HG02588 (cell line): ENCODE data around the gene DCDC2C.

Experiments
- ATAC-seq: cut with Tn5 transposase; IDR thresholded peaks from one replicate; pipeline ENCODE4 v1.9.1; 2021; ENCODE audit warnings: mild to moderate bottlenecking, moderate library complexity; ENCODE audit not compliant: unreplicated experiment

DCDC2C gene

GRCh38 chr2:3708576-3708975, 5.2 kb downstream of the DCDC2C start:
- ATAC-seq, result no peak

- ATAC-seq, result no peak
These were observed 5.8 kb downstream of the DCDC2C start for GRCh38 chr2:3709225-3709624.

- no peak for ATAC-seq
These were observed 9.0 kb downstream of the DCDC2C start for GRCh38 chr2:3712424-3712823.

DNA sequence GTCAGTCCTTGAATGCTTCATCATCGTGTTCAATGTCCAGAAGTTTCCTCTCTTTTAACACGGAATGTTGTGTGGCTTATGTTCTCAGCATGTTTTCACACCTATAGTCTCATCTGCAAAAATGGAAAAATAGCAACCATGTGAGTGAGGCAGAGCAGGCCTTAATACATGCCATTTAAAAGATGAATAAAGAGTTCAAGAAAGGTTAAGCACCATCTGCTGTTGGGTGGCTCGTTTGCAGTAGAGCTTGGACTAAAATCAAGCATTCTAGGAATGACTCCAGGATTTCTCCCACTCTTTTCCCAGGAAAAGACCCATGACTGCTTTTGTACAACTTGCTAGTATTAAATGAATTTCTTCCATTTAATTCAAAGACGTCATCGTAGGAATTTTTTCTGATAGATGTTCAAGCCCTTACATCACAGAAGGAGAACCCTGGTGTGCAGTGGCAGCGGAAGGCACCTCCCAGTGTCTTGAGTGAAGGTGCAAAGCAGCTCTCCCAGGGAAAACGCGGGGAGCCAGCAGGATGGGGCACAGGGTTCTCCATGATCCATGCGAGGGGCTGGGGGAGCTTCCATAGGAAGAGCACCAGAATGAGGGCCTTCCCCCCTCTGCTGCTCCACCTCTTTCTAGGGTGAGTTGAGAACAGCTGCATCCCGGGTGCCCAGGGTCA, 9.6 kb downstream of the DCDC2C start:
- ATAC-seq, result no peak

DNA sequence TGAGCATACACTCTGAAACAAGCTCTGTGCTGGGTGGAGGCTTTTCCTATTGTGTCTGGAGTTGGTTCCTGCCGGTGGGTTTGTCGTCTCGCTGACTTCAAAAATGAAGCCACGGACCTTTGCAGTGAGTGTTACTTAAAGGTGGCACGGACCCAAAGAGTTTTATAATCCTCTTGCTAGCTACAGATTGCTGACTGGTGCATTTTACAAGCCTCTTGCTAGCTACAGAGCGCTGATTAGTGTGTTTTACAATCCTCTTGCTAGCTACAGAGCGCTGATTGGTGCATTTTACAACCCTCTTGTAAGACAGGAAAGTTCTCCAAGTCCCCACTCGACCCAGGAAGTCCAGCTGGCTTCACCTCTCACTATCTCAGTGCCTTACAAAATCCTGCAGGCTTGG, 15.3 kb downstream of the DCDC2C start:
- ATAC-seq, result no peak

DNA sequence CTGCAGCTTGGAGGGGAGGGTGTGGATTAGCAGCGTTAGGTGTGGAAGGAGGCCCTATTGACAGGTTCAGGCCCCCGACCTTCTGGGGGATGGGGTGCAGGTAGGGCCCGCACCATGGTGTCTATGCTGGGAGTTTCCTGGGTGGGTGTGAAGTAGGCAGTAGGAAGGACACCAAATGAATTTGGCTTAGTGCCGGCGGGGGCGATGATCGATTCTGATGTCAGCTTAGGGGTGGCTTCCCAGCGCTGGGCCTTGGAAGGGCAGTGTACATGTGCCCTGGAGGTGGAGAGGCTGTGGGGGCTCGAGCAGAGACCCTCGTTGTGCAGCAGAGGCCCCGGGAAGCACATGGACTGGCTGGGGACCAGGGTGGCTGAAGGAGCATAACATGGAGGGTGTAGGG, 21.6 kb downstream of the DCDC2C start:
- ATAC-seq, result no peak

DNA sequence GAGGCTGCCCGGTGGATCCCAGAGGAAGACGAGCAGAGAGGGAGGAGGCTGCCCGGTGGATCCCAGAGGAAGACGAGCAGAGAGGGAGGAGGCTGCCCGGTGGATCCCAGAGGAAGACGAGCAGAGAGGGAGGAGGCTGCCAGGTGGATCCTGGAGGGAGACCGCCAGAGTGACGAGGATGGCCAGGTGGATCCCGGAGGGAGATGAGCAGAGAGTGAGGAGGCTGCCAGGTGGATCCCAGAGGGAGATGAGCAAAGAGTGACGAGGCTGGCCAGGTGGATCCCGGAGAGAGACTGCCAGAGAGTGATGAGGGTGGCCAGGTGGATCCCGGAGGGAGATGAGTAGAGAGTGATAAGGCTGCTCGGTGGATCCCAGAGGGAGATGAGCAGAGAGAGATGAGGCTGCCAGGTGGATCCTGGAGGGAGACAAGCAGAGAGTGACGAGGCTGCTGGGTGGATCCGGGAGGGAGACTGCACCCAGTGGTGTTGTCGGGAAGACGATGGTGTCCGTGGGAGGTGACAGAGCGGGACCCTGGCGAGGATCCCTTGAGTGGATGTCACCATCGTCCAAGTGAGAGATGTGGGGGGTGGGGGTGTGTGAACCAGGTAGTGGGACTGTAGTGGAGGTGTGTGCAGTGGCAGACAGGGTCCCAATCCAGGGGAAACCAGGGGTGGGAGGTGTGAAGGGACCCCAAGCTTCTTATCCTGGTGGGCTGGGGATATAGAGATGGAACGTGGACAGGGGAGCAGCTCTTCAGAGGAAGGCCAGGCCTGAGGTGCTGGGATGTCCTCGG, 22.3 kb downstream of the DCDC2C start:
- ATAC-seq, result no peak

DNA sequence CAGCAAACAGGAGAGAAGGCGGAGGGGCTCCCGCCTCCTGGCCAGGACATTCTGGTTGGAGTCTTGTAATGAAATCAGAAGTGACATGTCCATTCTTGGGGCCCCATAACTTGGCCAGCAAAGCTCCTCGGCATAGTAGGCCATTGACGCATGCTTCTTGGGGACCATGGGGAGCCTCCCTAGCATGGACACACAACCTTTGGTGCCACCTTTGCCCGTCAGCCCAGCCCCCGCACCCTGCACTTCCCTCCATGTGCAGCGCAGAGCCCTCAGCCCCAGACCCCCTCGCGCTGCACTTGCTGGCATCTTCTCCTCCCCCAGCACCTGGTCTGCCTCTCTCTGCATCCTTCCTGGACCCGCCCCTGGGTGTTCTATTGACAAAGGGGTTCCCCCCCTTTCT, 23.1 kb downstream of the DCDC2C start:
- no peak for ATAC-seq

GRCh38 chr2:3727397-3728045, 24.1 kb downstream of the DCDC2C start:
- no peak for ATAC-seq

DNA sequence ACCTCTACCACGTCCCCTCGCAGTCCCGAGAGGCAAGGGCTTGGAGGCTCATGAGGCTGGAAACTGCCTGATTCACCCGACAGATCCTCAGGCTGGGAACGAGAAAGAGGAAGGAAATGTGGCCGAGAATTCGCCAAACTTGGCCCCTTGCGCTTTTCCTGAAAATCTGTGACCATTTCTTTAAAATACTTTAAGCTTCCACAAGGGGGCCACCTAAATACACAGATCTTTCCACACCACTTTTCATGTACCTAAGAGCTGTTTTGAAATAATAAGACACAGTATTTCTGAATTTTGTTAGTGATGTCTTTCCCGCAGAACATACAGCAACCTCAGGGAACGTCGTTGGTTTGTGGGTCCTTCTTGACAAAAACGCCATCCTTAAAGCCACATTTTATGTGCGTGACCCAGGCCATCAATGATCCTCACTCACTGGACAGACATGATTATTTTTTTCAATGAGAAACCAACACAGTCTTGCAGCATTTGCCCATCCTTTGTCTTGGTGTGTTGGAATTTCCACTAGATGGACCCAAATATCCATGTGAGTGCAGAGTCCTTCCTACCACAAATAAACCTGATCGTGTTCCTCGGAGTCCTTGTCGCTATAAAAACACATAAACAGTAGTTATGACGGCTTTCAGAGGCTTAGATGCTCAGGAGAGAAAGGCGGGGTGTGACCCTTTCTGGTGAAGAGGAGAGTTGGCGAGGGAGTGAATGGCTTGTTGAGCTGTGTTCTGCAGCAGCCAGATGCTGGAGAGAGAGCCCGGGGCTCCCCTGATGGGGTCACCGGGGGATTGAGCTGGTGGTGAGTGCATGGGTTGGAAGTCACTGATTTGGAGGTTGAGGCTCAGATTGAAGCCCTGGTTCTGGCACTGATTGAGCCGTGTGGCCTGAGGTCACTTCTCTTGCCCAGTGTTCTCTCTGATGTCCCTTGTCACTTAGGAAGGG, 25.0 kb downstream of the DCDC2C start:
- no peak for ATAC-seq

DNA sequence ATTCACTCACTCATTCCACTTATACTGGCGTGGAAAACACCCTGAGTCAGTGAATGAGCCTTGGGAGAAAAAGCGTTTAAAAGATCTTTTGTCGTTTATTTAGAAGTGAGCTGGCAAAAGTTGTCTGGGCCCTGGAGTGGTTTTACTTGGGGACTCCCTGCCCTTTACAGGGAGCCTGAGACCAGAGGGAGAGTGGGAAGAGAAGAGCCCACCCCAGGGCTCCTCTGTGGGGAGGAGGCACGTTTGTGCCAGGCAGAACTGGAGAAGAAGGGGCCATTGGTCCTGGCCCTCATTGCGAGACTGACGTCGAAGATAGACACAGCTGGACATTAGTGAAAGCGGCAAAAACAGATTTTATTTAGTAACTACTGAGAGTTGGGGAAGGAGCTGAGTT, 25.7 kb downstream of the DCDC2C start:
- no peak for ATAC-seq

DNA sequence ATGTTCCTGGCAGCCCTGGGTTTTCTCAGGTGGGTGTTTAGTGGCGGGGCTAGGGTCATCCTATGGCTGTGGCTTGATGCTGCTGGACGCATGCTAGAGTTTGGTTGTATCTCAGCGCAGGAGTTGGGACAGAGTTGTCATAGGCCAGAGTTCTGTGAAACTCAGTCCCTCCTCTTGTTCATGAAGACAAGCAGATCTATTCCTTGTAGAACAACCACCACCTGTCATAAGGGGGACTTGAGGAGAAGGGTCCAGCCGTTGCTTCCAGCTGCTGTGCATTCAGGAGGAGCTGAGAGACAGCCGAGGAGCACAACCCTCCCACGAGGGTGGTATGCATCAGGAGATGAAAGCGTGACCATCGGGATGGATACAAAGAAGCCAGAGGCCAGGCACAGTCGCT, 26.4 kb downstream of the DCDC2C start:
- ATAC-seq, result no peak

GRCh38 chr2:3730646-3731045, 27.3 kb downstream of the DCDC2C start:
- no peak for ATAC-seq

DNA sequence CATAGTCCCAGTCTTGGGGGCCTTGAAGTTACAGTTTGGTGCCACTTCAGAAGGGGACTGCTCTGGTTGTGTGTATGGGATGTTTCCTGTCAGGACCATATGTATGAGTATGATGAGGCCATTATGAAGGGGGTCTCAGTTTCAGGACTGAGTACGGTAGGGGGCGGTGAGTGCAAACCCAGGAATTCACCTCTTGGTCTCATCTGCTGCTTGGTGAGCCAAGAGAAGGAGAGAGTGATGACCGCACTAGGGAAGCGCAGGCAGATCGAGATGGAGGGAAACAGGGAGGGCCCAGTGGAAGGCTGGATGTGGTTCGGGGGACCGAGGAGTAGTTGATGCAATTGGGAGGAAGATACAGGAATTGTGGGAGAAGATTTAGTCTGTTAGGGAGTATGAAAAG, 28.5 kb downstream of the DCDC2C start:
- ATAC-seq, result no peak

GRCh38 chr2:3736112-3736511, 32.7 kb downstream of the DCDC2C start:
- no peak for ATAC-seq

DNA sequence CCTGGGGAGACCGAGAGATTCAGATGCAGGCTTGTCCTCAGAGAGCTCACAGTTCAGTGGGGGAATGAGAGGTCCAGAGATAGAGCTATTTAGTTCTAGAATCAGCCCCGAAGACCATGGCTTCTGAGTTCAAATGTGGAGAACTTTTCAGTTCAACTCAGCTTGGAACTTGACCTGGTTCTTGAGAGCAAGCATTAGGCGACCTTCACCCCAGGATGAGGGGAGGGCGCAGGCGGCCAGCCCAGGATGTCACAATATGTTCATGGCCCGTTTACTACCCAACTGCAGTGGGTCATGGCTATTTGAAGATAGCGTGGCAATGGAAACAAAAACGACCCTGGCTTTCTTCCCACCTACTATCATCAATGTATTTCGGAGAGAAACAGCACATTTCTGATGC, 33.8 kb downstream of the DCDC2C start:
- no peak for ATAC-seq

DNA sequence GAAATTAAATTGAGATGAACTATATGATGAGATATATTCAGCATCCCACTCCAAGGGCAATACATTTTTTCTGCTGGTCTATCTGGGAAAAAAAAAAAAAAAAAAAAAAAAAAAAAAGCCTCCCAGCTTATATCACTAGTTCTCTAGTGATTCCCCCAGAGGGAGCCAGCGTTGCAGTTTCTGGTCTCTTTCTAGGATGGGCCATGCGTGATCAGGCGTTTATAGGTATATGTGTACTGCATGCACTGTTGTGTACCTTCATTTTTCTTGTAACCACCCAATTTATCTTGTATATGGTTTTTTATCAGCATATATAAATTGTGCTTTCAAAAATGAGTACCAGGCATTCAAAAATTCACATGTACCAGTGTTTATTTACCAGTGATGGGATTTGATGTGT, 35.1 kb downstream of the DCDC2C start:
- ATAC-seq, result no peak

- ATAC-seq, result no peak
These were observed 35.9 kb downstream of the DCDC2C start for GRCh38 chr2:3739313-3739712.

DNA sequence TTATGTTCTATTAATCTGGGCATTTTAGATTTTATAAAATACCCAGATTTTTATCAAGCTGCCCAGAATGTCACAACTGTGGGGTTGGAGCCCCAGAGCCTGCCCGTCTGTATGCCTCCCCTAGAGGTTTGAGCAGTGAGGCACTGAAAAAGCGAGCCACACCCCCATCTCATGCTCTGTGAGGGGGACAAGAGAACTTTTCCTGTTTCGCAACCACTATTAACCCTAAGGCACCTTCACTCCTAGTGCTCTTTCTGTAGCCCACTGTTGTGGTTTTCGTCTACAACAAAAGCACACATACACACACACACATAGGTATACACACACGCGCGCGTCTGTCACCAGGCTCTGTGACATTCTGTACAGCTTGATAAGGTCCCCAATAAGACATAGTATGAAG, 38.0 kb downstream of the DCDC2C start:
- ATAC-seq, result no peak

- no peak for ATAC-seq
These were observed 38.7 kb downstream of the DCDC2C start for GRCh38 chr2:3741867-3742602.
